K562 (cell line): ENCODE measurements around the gene NPR2. TPM values are rescaled to one million over a fixed set of nuclear protein-coding genes. Genes with fewer than 3 reads are reported as not detected.

ENCODE experiments used
- AFF4 ChIP-seq: sonication (generic); formaldehyde crosslinking; IDR thresholded peaks from 2 replicates; pipeline ENCODE4 v1.8.0; 2023; ENCODE audit warnings: mild to moderate bottlenecking, missing genetic modification reagents
- ARID1B ChIP-seq: fragments of 450-650 bp; IDR thresholded peaks from 2 replicates; pipeline ENCODE4 v1.6.1; 2016; ENCODE audit warnings: antibody characterized with exemption, mild to moderate bottlenecking, inconsistent platforms
- CBFA2T3 ChIP-seq: fragments of 450-650 bp; IDR thresholded peaks from 2 replicates; pipeline ENCODE4 v1.6.1; 2017
- DNMT1 ChIP-seq: fragments of 450-650 bp; IDR thresholded peaks from 2 replicates; pipeline ENCODE4 v1.6.1; 2016; ENCODE audit warnings: antibody characterized with exemption, mild to moderate bottlenecking
- DPF2 ChIP-seq: fragments of 450-650 bp; IDR thresholded peaks from 2 replicates; pipeline ENCODE4 v1.6.1; 2016
- ESRRB ChIP-seq: fragments of 250-450 bp; sonication (Bioruptor Pico); IDR thresholded peaks from 2 replicates; pipeline ENCODE4 v1.5.0; 2020; ENCODE audit warnings: mild to moderate bottlenecking, moderate library complexity, borderline replicate concordance
- FOXA1 ChIP-seq: fragments of 450-650 bp; IDR thresholded peaks from 2 replicates; pipeline ENCODE4 v1.6.1; 2016; ENCODE audit warnings: mild to moderate bottlenecking, borderline replicate concordance
- NFXL1 ChIP-seq: fragments of 450-650 bp; formaldehyde crosslinking; IDR thresholded peaks from 2 replicates; pipeline ENCODE4 v1.4.0; 2021; ENCODE audit warnings: mild to moderate bottlenecking
- PTRF ChIP-seq: fragments of 450-650 bp; IDR thresholded peaks from 2 replicates; pipeline ENCODE4 v1.6.1; 2016; ENCODE audit warnings: mild to moderate bottlenecking, missing genetic modification characterization, missing compliant biosample characterization
- SIN3A ChIP-seq, 2 experiments: fragments of 150-350 bp in 1 of 2; IDR thresholded peaks; 2 replicates each; pipeline ENCODE4 v1.6.1; 2011 to 2016; ENCODE audit warnings: borderline replicate concordance in 2 of 2, low read depth in 2 of 2, low read length in 2 of 2, mild to moderate bottlenecking in 2 of 2, moderate library complexity in 2 of 2; ENCODE audit not compliant: control insufficient read depth in 1 of 2
- SMARCA4 ChIP-seq: fragments of 450-650 bp; IDR thresholded peaks from 2 replicates; pipeline ENCODE4 v1.6.1; 2016
- SREBF1 ChIP-seq: fragments of 150-350 bp; IDR thresholded peaks from 2 replicates; pipeline ENCODE4 v1.6.1; 2014; ENCODE audit warnings: antibody characterized with exemption, low read depth, low read length, borderline replicate concordance
- ZBTB33 ChIP-seq: sonication (generic); formaldehyde crosslinking; IDR thresholded peaks from 2 replicates; pipeline ENCODE4 v1.8.1; 2023; ENCODE audit warnings: mild to moderate bottlenecking, missing genetic modification reagents
- ZKSCAN8 ChIP-seq: fragments of 200-800 bp; sonication (Bioruptor generic); IDR thresholded peaks from 2 replicates; pipeline ENCODE4 v1.6.1; 2016; ENCODE audit warnings: missing genetic modification characterization, missing compliant biosample characterization
- ZNF318 ChIP-seq, 2 experiments: fragments of 450-650 bp; IDR thresholded peaks; 2 replicates each; pipeline ENCODE4 v1.6.1; 2016; ENCODE audit warnings: mild to moderate bottlenecking in 2 of 2, borderline replicate concordance in 1 of 2, low read depth in 1 of 2, moderate library complexity in 1 of 2
- polyA plus RNA-seq, 8 experiments: library from polyadenylated mRNA; depleted of rRNA in 4 of 8; stranded (reverse) in 5 of 8; unstranded in 3 of 8; fragments of >200 nt; fragmentation: Nextera tagmentation in 2 of 8; fragmentation: Illumina TruSeq in 1 of 8; extraction: Ambion mirVana in 2 of 8; extraction: Trizol in 1 of 8; gene quantifications; 2 replicates each; pipeline versions ENCODE4 v1.2.1 to v1.2.3, GENCODE V29; 2011 to 2014; ENCODE audit warnings: inconsistent platforms in 1 of 8, missing spikeins in 1 of 8
- total RNA-seq, 7 experiments: library from RNA; depleted of rRNA in 6 of 7; stranded (reverse); fragments of >200 nt in 6 of 7; fragmentation: Illumina TruSeq in 2 of 7; extraction: Trizol in 2 of 7; gene quantifications; 2 replicates each; pipeline versions ENCODE4 v1.2.1 to v1.2.3, GENCODE V29; 2011 to 2021; ENCODE audit warnings: low replicate concordance in 1 of 7

Gene NPR2
- total and polyA plus RNA-seq, 9 of the 15 experiments (the other 6 are each of a cell fraction or from before 2014, with no cell fraction given), result 2.4 to 12.9 (median 6.0) TPM

- TF ChIP-seq ZBTB33 (CRISPR knock-in tag), result no peak
- no peak; the same call in 1 of the 2 replicates for TF ChIP-seq ARID1B
- 0 out of 2 replicates have a peak, but pooled peaks have one; percentile 21 for TF ChIP-seq SMARCA4
- TF ChIP-seq SREBF1, result no peak
- no peak for TF ChIP-seq ZNF318 (IDR thresholded peaks at IDR 0.05; ENCODE audit: borderline replicate concordance in 1 of 2, low read depth in 1 of 2)
- TF ChIP-seq AFF4 (CRISPR knock-in tag), result no peak
- TF ChIP-seq PTRF (tag), result no peak
- 0 out of 2 replicates have a peak, but pooled peaks have one; percentile 17 for TF ChIP-seq DPF2
- 0 out of 2 replicates have a peak, but pooled peaks have one; percentile 26 for TF ChIP-seq FOXA1
- no peak for TF ChIP-seq SIN3A (IDR thresholded peaks at IDR 0.05; ENCODE audit: borderline replicate concordance in 2 of 2, control insufficient read depth in 1 of 2, low read depth in 2 of 2, low read length in 2 of 2)
- 0 out of 2 replicates have a peak, but pooled peaks have one; percentile 10 for TF ChIP-seq CBFA2T3
- no peak for TF ChIP-seq NFXL1 (CRISPR knock-in tag)
- no peak for TF ChIP-seq DNMT1
- TF ChIP-seq ESRRB, result no peak
- no peak for TF ChIP-seq ZKSCAN8 (CRISPR knock-in tag)
These were observed 19.9 kb upstream of the NPR2 start (continued) for GRCh38 chr9:35771534-35771933.
